Kidney (tissue), 14 donors: ENCODE results near the gene RNU6-9. TPM values are rescaled to one million over a fixed set of nuclear protein-coding genes. Genes with fewer than 3 reads are reported as not detected.
"Not testable (repeated sequence)": the region's sequence is repeated elsewhere in the genome, so short reads cannot be mapped to it uniquely, and the experiment has no call there.

Source experiments
- DNase-seq, 5 donors: peaks; one replicate each; pipeline ENCODE4 v3.0.0-alpha.2; 2013 to 2020
- FAIRE-seq: peaks from 2 replicates; lab custom pipeline; 2012; peaks lifted over from hg19 to GRCh38; lab: Jason Lieb, UNC
- H3K27ac ChIP-seq, 2 donors: one replicate each; pipeline ENCODE4 v1.7.0; 2013; ENCODE audit warnings: low read depth in 2 of 2, low read length in 2 of 2, inconsistent platforms in 1 of 2
- H3K27me3 ChIP-seq: one replicate; pipeline ENCODE4 v1.7.1; 2013; ENCODE audit warnings: low read length, inconsistent platforms; ENCODE audit not compliant: control insufficient read depth, insufficient read depth
- H3K36me3 ChIP-seq, 3 donors: one replicate each; pipeline versions ENCODE4 v1.7.0 to v1.7.1; 2013; ENCODE audit warnings: low read length in 3 of 3, control low read depth in 1 of 3, inconsistent platforms in 1 of 3; ENCODE audit not compliant: insufficient read depth in 3 of 3, control insufficient read depth in 2 of 3
- H3K4me1 ChIP-seq, 3 donors: one replicate each; pipeline versions ENCODE4 v1.7.0 to v1.7.1; 2013; ENCODE audit warnings: low read length in 3 of 3, inconsistent platforms in 1 of 3, low read depth in 1 of 3; ENCODE audit not compliant: control insufficient read depth in 2 of 3, insufficient read depth in 2 of 3
- H3K4me3 ChIP-seq, 3 donors: one replicate each; pipeline versions ENCODE4 v1.7.0 to v1.8.1; 2013; ENCODE audit warnings: low read length in 3 of 3, control low read depth in 1 of 3, inconsistent platforms in 1 of 3
- H3K9ac ChIP-seq, 3 donors: one replicate each; pipeline versions ENCODE4 v1.7.0 to v1.7.1; 2013; ENCODE audit warnings: low read length in 3 of 3, control low read depth in 1 of 3, inconsistent platforms in 1 of 3
- H3K9me3 ChIP-seq, 3 donors: one replicate each; pipeline versions ENCODE4 v1.7.0 to v1.7.1; 2013; ENCODE audit warnings: low read length in 3 of 3, control low read depth in 1 of 3, inconsistent platforms in 1 of 3; ENCODE audit not compliant: control insufficient read depth in 2 of 3, insufficient read depth in 1 of 3
- CTCF ChIP-seq: IDR thresholded peaks from 3 replicates; pipeline ENCODE4 v1.5.1; 2012; ENCODE audit warnings: mild to moderate bottlenecking, moderate library complexity, borderline replicate concordance; ENCODE audit not compliant: insufficient read depth; ENCODE audit errors: extremely low read depth
- intact Hi-C: fragments of 100-400 bp; cut with DNase I; formaldehyde crosslinking; loops from one replicate; pipeline ENCODE4 v1.11.1; 2022
- polyA plus RNA-seq: library from polyadenylated mRNA; stranded (reverse); fragments of 350-450 nt; fragmentation: Illumina TruSeq; extraction: RNeasy Lipid Tissue Mini Kit (QIAGEN cat#74804); gene quantifications from one replicate; pipeline ENCODE4 v1.2.3, GENCODE V29; 2014; ENCODE audit warnings: low read depth, low replicate concordance; ENCODE audit not compliant: insufficient read depth
- total RNA-seq: library from RNA; stranded (reverse); fragmentation: NEBNext Ultra II Directional; extraction: Animal tissue kit (Norgen Biotek cat#: 25700); gene quantifications from one replicate; pipeline ENCODE4 v1.2.1, GENCODE V29; 2021
- donor health status: control.
- donor health status: control.
- donor health status: control.
- donor health status: control.
- donor health status: control.
- donor health status: DM: yes; HTN: yes; CAD: no.
- donor health status: Normal renal cell carcinoma (clear cell type).

The RNU6-9 gene
- total and polyA plus RNA-seq, 2 donors from 2014 or later, result not detected

- FAIRE-seq (no peak), DNase-seq (peak in 1 of 5 donors; percentile 83)
- Histone ChIP-seq H3K36me3 (no peaks in the 10 kb centered on the region), H3K9me3 (no peaks in the 10 kb centered on the region), H3K9ac (no peak overlapping the region), H3K4me3 (no peak overlapping the region), H3K4me1 (peaks cover 0 to 7% (median 0%) of the 10 kb centered on the region in 3 donors), H3K27me3 (no peaks in the 10 kb centered on the region), H3K27ac (peak overlapping the region; percentile 78 to 80)
- intact Hi-C loops, result no loop called here
- TF ChIP-seq CTCF, result no peak
Observed at GRCh38 chr19:850979-851335, 42.3 kb upstream of the RNU6-9 start.

- Histone ChIP-seq H3K36me3 (no peaks in the 10 kb centered on the region), H3K9ac (no peak within 1 kb of the TSS), H3K27me3 (no peaks in the 10 kb centered on the region), H3K27ac (peak within 1 kb of the TSS in 1 of 2 donors; percentile 80), H3K9me3 (no peaks in the 10 kb centered on the region), H3K4me3 (no peak within 1 kb of the TSS), H3K4me1 (peaks cover 0 to 7% (median 0%) of the 10 kb centered on the region in 3 donors)
- TF ChIP-seq CTCF, result no peak
- DNase-seq, result peak in 1 of 5 donors; percentile 75
- no peak for FAIRE-seq
- intact Hi-C loops, result no loop called here
Observed at GRCh38 chr19:852136-853013, 40.9 kb upstream of the RNU6-9 start, which contains the start of gene ELANE. Gene ELANE, plus strand, starts transcription at chr19:852303. Its CDS starts 26 bp downstream, at chr19:852329.

GRCh38 chr19:853014-853585, 40.2 kb upstream of the RNU6-9 start:
- DNase-seq (peak in 1 of 5 donors; percentile 76), FAIRE-seq (no peak)
- no peaks in the 10 kb centered on the region for H3K27me3 ChIP-seq
- intact Hi-C loops, result no loop called here
- H3K36me3 ChIP-seq, result no peaks in the 10 kb centered on the region
- no peak overlapping the region for H3K27ac ChIP-seq
- peaks cover 0 to 7% (median 0%) of the 10 kb centered on the region in 3 donors for H3K4me1 ChIP-seq
- no peak for TF ChIP-seq CTCF
- no peaks in the 10 kb centered on the region for H3K9me3 ChIP-seq
- no peak overlapping the region for H3K4me3 ChIP-seq
- H3K9ac ChIP-seq, result no peak overlapping the region

- H3K36me3 ChIP-seq, H3K9me3 ChIP-seq, H3K4me3 ChIP-seq, H3K9ac ChIP-seq, intact Hi-C loops, H3K4me1 ChIP-seq, FAIRE-seq, H3K27me3 ChIP-seq, H3K27ac ChIP-seq, DNase-seq: not testable (repeated sequence)
Observed at GRCh38 chr19:853614-854220, 39.6 kb upstream of the RNU6-9 start.
